ENCODE results near the gene TMEM175. TPM values are rescaled to one million over a fixed set of nuclear protein-coding genes. Genes with fewer than 3 reads are reported as not detected.

The TMEM175 gene
- total and polyA plus RNA-seq, 2 of the 13 experiments (the other 11 are each of a cell fraction or from before 2014, with no cell fraction given): 5.1 to 9.9 TPM

GRCh38 chr4:992297-993110 lies 60.2 kb downstream of the TMEM175 start (continued):
- no peak for TF ChIP-seq FUBP1 (CRISPR knock-in tag; IDR thresholded peaks at IDR 0.05; ENCODE audit: borderline replicate concordance)
- TF ChIP-seq SCMH1 (CRISPR knock-in tag; IDR thresholded peaks at IDR 0.05; ENCODE audit: borderline replicate concordance): no peak
- peak; percentile 79 for TF ChIP-seq ZNF816 (CRISPR knock-in tag; IDR thresholded peaks at IDR 0.05; ENCODE audit: borderline replicate concordance)
- peak; percentile 86 for TF ChIP-seq ZNF609 (CRISPR knock-in tag; IDR thresholded peaks at IDR 0.05; ENCODE audit: borderline replicate concordance)
- TF ChIP-seq ZBTB34 (CRISPR knock-in tag; IDR thresholded peaks at IDR 0.05): no peak
- peak; percentile 98 for TF ChIP-seq TFE3 (CRISPR knock-in tag; IDR thresholded peaks at IDR 0.05)
- TF ChIP-seq SPEN (CRISPR knock-in tag; IDR thresholded peaks at IDR 0.05; ENCODE audit: low read depth): peak; percentile 94
- TF ChIP-seq TRIM22 (IDR thresholded peaks at IDR 0.05): no peak
- TF ChIP-seq HES4 (CRISPR knock-in tag; IDR thresholded peaks at IDR 0.05; ENCODE audit: borderline replicate concordance): no peak
- TF ChIP-seq KLF11 (CRISPR knock-in tag; IDR thresholded peaks at IDR 0.05): peak; percentile 66; the same call in 1 of the 2 replicates
- peak; percentile 13; the same call in 1 of the 2 replicates for TF ChIP-seq ZNF569 (CRISPR knock-in tag; IDR thresholded peaks at IDR 0.05; ENCODE audit: borderline replicate concordance)
- no peak for TF ChIP-seq PBX3 (CRISPR knock-in tag; IDR thresholded peaks at IDR 0.05; ENCODE audit: borderline replicate concordance)
- TF ChIP-seq ZNF703 (CRISPR knock-in tag; IDR thresholded peaks at IDR 0.05; ENCODE audit: borderline replicate concordance): no peak; the same call in 1 of the 2 replicates
- no peak for TF ChIP-seq ZNF17 (CRISPR knock-in tag; IDR thresholded peaks at IDR 0.05)

Measured in HepG2 (cell line).